Bronchial epithelial cell (primary cell): ENCODE results near the gene PRM3. TPM values are rescaled to one million over a fixed set of nuclear protein-coding genes. Genes with fewer than 3 reads are reported as not detected.

Experiments used
- DNase-seq: peaks from one replicate; pipeline ENCODE4 v3.0.0-alpha.2; 2010; ENCODE audit warnings: low read depth
- FAIRE-seq: peaks from 2 replicates; lab custom pipeline; 2011; peaks lifted over from hg19 to GRCh38; lab: Jason Lieb, UNC
- H3K27me3 ChIP-seq: 2 replicates; pipeline ENCODE4 v1.5.1; 2011; ENCODE audit warnings: low read length; ENCODE audit not compliant: control insufficient read depth, insufficient read depth
- H3K36me3 ChIP-seq: 2 replicates; pipeline ENCODE4 v1.5.1; 2011; ENCODE audit warnings: low read length; ENCODE audit not compliant: control insufficient read depth, insufficient read depth
- H3K4me3 ChIP-seq: 2 replicates; pipeline ENCODE4 v1.5.1; 2011; ENCODE audit warnings: mild to moderate bottlenecking, low read depth, low read length, control low read depth
- total RNA-seq: library from RNA; depleted of rRNA; stranded (reverse); fragments of >200 nt; gene quantifications from 2 replicates; pipeline ENCODE4 v1.2.1, GENCODE V29; 2014
- TF ChIP-seq, protein P1 (sequence below): IDR thresholded peaks from 2 replicates; pipeline ENCODE4 v1.5.1; 2011; ENCODE audit warnings: mild to moderate bottlenecking, moderate library complexity, low read length, control low read depth, inconsistent platforms; ENCODE audit not compliant: insufficient read depth, severe bottlenecking

The PRM3 gene
- total RNA-seq, 1 donor from 2014 or later = not detected

DNA sequence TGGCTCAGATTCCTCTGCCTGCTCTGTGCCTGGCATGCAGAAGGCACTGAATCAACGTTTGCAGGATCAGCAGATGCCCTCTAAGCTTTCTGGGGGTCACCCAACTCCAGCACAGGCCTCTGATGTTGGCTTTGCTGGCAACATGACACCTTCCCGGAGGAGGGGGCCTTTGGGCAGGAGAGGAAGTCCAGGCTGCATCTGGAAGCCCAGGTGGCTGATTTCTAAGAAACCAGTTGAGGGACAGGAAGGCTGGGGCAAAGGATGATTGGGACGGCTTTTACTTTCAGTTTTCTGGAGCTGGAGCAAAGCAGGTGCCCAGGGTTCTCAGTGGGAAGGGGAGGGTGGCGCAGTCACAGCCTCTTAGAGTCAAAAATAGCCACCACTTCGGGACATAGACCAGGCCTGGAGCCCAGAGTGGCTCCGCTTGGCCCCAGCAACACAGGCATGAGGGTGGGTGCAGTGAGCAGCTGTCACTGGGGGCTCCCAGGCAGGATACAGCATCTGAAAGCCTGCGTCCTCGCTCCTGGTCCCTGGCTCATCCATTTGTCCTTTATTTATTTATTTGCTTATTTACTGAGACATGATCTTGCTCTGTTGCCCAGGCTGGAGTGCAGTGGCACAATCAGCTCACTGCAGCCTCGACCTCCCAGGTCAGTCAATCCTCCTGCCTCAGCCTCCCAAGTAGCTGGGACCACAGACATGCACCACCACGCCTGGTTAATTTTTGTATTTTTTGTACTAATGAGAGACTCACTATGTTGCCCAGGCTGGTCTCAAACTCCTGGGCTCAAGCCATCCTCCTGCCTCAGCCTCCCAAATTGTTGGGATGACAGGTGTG, 32.6 kb downstream of the PRM3 start:
- FAIRE-seq (no peak), DNase-seq (no peak)
- Histone ChIP-seq H3K4me3 (no peak overlapping the region), H3K27me3 (peaks cover 6% of the 10 kb centered on the region), H3K36me3 (no peaks in the 10 kb centered on the region)
- TF ChIP-seq, protein P1, sequence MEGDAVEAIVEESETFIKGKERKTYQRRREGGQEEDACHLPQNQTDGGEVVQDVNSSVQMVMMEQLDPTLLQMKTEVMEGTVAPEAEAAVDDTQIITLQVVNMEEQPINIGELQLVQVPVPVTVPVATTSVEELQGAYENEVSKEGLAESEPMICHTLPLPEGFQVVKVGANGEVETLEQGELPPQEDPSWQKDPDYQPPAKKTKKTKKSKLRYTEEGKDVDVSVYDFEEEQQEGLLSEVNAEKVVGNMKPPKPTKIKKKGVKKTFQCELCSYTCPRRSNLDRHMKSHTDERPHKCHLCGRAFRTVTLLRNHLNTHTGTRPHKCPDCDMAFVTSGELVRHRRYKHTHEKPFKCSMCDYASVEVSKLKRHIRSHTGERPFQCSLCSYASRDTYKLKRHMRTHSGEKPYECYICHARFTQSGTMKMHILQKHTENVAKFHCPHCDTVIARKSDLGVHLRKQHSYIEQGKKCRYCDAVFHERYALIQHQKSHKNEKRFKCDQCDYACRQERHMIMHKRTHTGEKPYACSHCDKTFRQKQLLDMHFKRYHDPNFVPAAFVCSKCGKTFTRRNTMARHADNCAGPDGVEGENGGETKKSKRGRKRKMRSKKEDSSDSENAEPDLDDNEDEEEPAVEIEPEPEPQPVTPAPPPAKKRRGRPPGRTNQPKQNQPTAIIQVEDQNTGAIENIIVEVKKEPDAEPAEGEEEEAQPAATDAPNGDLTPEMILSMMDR = no peak

DNA sequence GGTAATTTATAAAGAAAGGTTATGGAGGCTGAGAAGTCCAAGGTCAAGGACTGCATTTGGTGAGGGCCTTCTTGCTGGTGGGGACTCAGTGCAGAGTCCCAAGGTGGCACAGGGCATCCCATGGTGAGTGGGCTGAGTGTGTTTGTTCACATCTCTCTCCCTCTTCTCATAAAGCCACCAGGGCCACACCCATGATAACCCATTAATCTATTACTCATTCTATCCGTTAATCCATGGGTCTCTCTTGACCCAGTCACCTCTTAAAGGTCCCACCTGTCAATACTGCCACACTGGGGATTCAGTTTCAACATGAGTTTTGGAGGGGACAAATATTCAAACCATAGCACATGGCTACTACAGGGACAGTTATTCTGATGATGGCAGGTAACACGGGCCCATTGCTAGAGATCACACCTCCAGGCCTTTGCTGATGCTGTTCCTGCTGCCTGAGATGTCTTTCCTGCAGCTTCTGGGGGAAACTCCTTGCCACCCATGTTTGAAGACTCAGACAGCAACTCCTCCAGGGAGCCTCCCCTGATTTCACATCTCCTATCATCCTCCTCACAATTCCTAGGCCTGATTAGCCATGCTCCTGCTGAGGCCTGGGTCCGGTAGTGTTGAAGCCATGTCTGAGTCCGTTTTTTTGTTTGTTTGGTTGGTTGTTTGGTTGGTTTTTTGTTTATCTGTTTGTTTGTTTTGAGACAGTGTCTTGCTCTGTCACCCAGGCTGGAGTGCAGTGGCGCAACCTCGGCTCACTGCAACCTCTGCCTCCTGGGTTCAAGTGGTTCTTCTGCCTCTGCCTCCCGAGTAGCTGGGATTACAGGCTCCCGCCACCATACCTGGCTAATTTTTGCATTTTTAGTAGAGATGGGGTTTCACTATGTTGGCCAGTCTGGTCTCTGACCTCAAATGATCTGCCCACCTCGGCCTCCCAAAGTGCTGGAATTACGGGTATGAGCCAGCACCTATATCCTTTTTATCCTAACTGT, 33.5 kb downstream of the PRM3 start:
- FAIRE-seq = no peak
- H3K4me3 ChIP-seq = no peak overlapping the region

DNA sequence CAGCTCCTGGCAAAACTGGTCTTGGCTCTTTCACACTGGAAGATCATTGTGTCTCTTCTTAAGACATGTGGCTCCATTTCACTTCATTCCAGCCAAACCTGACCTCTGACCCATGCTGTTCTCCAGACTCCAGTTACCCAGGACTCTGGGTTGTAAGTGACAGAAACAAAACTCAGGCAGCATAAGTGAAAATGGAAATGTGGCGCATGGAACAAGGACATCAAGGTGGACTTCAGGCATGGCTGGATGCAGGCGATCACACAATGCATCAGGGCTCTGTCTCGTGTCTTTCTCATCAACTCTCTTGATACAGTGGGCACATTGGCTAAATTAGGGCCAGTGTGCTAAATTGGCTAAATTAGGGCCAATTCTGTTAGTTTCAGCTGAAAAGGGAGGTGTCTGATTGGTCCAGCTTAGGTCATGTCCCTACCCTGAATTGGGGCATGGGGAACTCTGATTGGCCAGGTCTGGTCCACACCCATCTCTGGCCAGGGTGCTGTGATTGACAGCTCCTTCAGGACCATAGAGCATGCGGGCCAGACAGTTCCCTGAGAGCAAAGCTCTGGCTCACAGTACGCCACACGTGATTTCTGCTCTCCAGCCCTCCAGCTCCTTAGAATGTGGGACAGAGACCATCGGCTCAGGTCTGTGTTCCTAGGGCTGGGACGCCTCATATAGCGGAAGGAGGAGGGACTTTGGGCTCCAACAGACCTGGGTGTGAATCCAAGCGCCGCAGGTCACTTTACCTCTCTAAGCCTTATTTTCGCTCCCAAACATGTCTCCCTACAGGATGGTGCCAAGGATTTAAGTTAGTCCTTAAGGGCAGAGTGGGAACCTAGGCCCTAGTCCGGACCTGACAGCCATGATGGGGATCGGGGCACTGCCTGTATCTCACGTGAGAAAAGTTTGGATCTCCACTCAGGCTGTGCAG, 34.9 kb downstream of the PRM3 start:
- no peak overlapping the region for H3K4me3 ChIP-seq
- H3K27me3 ChIP-seq = peaks cover 3% of the 10 kb centered on the region
- H3K36me3 ChIP-seq = no peaks in the 10 kb centered on the region
- DNase-seq = no peak
- TF ChIP-seq, protein P1 = no peak
- no peak for FAIRE-seq

More for the DNA sequence above, 33.5 kb downstream of the PRM3 start:
- no peaks in the 10 kb centered on the region for H3K36me3 ChIP-seq
- TF ChIP-seq, protein P1 = no peak
- peaks cover 6% of the 10 kb centered on the region for H3K27me3 ChIP-seq
- DNase-seq = no peak

DNA sequence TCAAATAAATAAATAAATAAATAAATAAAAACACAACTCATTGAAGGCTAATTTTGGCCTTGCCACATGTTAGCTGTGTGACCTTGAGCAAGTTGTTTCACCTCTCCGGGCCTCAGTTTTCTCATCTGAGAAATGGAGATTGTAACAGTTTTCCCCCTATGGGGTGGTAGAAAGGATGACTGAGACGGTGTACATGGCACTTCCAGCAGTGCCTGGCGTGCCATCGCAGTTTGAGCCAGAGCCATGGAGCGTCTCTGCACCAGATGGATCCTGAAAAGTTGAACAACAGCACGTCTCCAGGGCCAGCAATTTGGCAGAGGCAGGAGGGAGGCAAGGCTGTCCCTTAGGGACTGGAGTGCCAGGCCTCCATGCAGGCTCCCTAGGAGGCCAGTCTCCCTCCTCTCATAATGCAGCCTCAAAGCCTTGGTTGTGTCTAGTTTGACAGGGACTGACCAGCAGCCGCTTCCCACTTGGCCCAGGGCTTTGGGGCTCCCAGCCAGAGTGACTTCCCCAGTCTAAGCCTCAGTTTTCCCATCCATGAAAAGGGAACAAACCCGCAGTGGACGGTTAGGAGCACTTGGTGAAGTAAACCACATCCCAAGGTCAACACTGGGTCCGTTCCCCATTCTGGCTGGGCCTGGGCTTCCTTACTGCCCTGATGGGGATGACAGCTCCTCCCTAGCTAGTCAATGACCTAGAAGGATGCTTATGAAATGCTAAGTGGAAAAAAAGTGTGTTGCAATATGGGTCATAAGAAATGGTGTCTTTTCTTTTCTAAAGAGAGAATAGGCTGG, 36.8 kb downstream of the PRM3 start:
- FAIRE-seq (no peak), DNase-seq (no peak)
- Histone ChIP-seq H3K36me3 (no peaks in the 10 kb centered on the region), H3K27me3 (no peaks in the 10 kb centered on the region), H3K4me3 (no peak overlapping the region)
- TF ChIP-seq, protein P1 = no peak

DNA sequence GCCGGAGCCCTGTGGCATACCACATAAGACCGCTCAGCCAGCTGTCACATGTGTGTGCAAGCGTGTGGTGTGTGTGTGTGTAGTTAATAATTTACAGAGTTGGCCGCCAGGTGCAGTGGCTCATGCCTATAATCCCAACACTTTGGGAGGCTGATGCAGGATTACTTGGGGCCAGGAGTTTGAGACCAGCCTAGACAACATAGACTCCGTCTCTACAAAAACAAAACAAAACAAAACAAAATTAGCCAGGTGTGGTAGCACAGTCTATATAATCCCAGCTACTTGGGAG, 37.8 kb downstream of the PRM3 start:
- TF ChIP-seq, protein P1 = no peak
- Histone ChIP-seq H3K36me3 (no peaks in the 10 kb centered on the region), H3K4me3 (no peak overlapping the region), H3K27me3 (no peaks in the 10 kb centered on the region)
- no peak for DNase-seq
- FAIRE-seq = no peak
